ENCODE results near the gene MGLL.

The MGLL gene

GRCh38 chr3:127740136-127740915 is 82.0 kb downstream of the MGLL start:
- DNase-seq (ENCODE audit: low read depth) = no peak

- no peak for DNase-seq (ENCODE audit: low read depth)
Measured at GRCh38 chr3:127739347-127740135, 82.8 kb downstream of the MGLL start.

GRCh38 chr3:127738192-127738840 is 84.0 kb downstream of the MGLL start:
- no peak for DNase-seq (ENCODE audit: low read depth)

- DNase-seq (ENCODE audit: low read depth) = no peak
Measured at GRCh38 chr3:127736801-127737539, 85.3 kb downstream of the MGLL start.

GRCh38 chr3:127735767-127736693 is 86.3 kb downstream of the MGLL start:
- DNase-seq (ENCODE audit: low read depth) = no peak

- DNase-seq (ENCODE audit: low read depth) = no peak
Measured at GRCh38 chr3:127734754-127735473, 87.4 kb downstream of the MGLL start.

GRCh38 chr3:127734181-127734720 is 88.1 kb downstream of the MGLL start:
- DNase-seq (ENCODE audit: low read depth) = no peak

GRCh38 chr3:127733781-127734180 is 88.5 kb downstream of the MGLL start:
- DNase-seq (ENCODE audit: low read depth) = no peak

- no peak for DNase-seq (ENCODE audit: low read depth)
Measured at GRCh38 chr3:127732879-127733350, 89.4 kb downstream of the MGLL start.

- no peak for DNase-seq (ENCODE audit: low read depth)
Measured at GRCh38 chr3:127732303-127732702, 90.0 kb downstream of the MGLL start.

GRCh38 chr3:127731546-127732289 is 90.6 kb downstream of the MGLL start:
- no peak for DNase-seq (ENCODE audit: low read depth)

- no peak for DNase-seq (ENCODE audit: low read depth)
Measured at GRCh38 chr3:127730666-127731295, 91.5 kb downstream of the MGLL start.

GRCh38 chr3:127730171-127730570 is 92.1 kb downstream of the MGLL start:
- no peak for DNase-seq (ENCODE audit: low read depth)

- no peak for DNase-seq (ENCODE audit: low read depth)
Measured at GRCh38 chr3:127729556-127730056, 92.7 kb downstream of the MGLL start.

GRCh38 chr3:127728417-127729015 is 93.8 kb downstream of the MGLL start:
- no peak for DNase-seq (ENCODE audit: low read depth)

GRCh38 chr3:127726894-127727293 is 95.4 kb downstream of the MGLL start:
- DNase-seq (ENCODE audit: low read depth) = no peak

- DNase-seq (ENCODE audit: low read depth) = no peak
Measured at GRCh38 chr3:127723011-127723567, 99.2 kb downstream of the MGLL start.

All from stimulated activated CD8-positive, alpha-beta memory T cell treated with anti-CD3 and anti-CD28 coated beads, Interleukin-15, amount 100 ng/mL, for 24 hours (primary cell).